Vagina (tissue), 2 donors: ENCODE results near the gene CDC42EP3. TPM values are rescaled to one million over a fixed set of nuclear protein-coding genes. Genes with fewer than 3 reads are reported as not detected.

ENCODE experiments used
- DNase-seq, 2 donors: peaks; one replicate each; pipeline ENCODE4 v3.0.0-alpha.2; 2017; ENCODE audit errors: extremely low spot score in 2 of 2
- H3K27ac ChIP-seq: fragments of 200-600 bp; sonication (generic); one replicate; pipeline ENCODE4 v1.5.1; 2019
- H3K27me3 ChIP-seq: fragments of 200-600 bp; sonication (generic); one replicate; pipeline ENCODE4 v1.5.1; 2019
- H3K36me3 ChIP-seq, 2 donors: fragments of 200-600 bp; sonication (generic); one replicate each; pipeline ENCODE4 v1.5.1; 2017 to 2019
- H3K4me1 ChIP-seq: fragments of 200-600 bp; sonication (generic); one replicate; pipeline ENCODE4 v1.5.1; 2019
- H3K4me3 ChIP-seq, 2 donors: fragments of 200-600 bp; sonication (generic); 1 replicate in 1 of 2; 2 replicates in 1 of 2; pipeline ENCODE4 v1.5.1; 2016 to 2019
- H3K9me3 ChIP-seq: fragments of 200-600 bp; sonication (generic); one replicate; pipeline ENCODE4 v1.5.1; 2019
- POLR2A ChIP-seq, 2 donors: fragments of 450-650 bp; IDR thresholded peaks; one replicate each; pipeline ENCODE4 v1.6.1; 2017; ENCODE audit warnings: antibody characterized with exemption in 2 of 2, mild to moderate bottlenecking in 2 of 2, moderate library complexity in 2 of 2
- POLR2AphosphoS5 ChIP-seq, 2 donors: sonication (generic); formaldehyde crosslinking; IDR thresholded peaks; one replicate each; pipeline ENCODE4 v1.9.0; 2017; ENCODE audit warnings: antibody characterized with exemption in 2 of 2, mild to moderate bottlenecking in 2 of 2, low read depth in 1 of 2; ENCODE audit not compliant: insufficient read depth in 1 of 2
- intact Hi-C: fragments of 100-400 bp; cut with DNase I; formaldehyde crosslinking; loops from one replicate; pipeline ENCODE4 v1.15.1; 2023
- total RNA-seq: library from RNA; depleted of rRNA; stranded (reverse); fragments of >200 nt; gene quantifications from one replicate; pipeline ENCODE4 v1.2.3, GENCODE V29; 2016
- TF ChIP-seq, protein P1 (sequence below), 3 experiments: fragments of 450-650 bp in 2 of 3; fragments of 200-600 bp in 1 of 3; sonication (generic) in 1 of 3; IDR thresholded peaks; one replicate each; pipeline ENCODE4 v1.5.1; 2017 to 2019; ENCODE audit warnings: antibody characterized with exemption in 3 of 3, mild to moderate bottlenecking in 2 of 3, moderate library complexity in 2 of 3

The CDC42EP3 gene
- total RNA-seq, 1 donor from 2014 or later, result 44.4 TPM

DNA sequence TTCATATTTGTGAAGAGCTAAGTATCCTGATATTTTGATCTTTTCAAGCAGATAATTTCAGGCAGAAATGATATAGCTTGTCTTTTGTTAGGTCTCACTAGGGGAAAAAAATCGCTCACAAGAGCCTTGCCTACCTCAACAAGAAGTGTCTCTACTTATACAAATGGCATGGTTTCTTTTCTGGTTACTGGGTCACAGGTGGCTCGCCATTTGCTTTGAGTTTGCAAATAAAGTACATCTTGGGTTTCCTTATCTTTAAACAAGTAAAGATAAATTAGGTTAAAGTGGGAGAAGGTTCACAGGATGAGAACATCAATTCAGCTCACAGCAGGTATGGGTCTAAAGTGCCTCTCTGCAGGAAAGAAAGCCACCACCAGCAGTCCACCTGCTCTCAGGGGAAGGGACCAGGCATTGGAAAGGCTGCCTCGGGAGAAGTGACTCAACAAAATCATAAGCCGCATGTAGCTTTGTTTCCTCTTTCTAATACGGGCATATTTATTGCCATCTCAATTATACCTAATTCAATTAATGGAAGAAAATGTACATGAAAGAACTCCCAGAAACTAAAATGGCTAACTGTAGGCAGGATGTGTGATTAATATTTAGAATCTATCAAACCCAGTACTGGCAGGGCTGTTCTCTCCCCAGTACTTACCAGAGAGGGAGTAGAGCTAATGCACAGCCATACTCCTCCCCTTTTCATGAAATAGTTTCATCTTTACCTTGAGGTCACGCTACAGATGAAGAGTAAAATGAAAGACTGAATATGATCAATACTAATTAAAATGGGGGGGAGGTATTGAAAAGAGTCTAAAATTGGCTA, 28.3 kb downstream of the CDC42EP3 start:
- H3K4me3 ChIP-seq, result no peak overlapping the region
- H3K4me1 ChIP-seq, result peaks cover 30% of the 10 kb centered on the region
- H3K27ac ChIP-seq, result no peak overlapping the region

DNA sequence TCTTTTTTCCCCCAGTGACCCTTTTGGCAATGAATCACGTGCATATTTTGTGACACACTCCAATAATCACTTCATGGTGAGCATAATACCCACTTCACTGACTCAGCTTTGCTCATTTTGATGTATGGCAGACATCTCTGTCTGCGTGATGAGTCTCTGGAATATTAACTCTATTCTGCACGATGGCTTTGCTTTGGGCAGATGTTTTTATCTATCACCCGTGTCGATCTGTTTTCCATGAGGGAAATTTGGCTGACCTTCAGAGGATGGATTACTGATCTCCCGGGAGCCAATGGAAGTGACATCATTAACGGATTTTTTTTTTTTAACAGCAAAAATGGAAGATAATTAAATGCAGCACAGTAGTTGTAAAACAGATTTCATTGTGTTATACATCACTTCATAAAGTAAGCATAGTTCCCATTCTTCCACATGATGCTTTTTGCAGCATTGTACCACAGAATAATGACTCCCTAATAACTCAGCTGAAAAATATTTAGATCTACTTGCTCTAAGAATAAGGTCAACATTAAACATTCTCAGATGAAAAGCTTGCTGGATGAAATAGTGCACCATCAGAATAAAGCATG, 29.8 kb downstream of the CDC42EP3 start:
- no peaks in the 10 kb centered on the region for H3K27me3 ChIP-seq
- TF ChIP-seq POLR2A (IDR thresholded peaks at IDR 0.05), result no peak
- TF ChIP-seq, protein P1, sequence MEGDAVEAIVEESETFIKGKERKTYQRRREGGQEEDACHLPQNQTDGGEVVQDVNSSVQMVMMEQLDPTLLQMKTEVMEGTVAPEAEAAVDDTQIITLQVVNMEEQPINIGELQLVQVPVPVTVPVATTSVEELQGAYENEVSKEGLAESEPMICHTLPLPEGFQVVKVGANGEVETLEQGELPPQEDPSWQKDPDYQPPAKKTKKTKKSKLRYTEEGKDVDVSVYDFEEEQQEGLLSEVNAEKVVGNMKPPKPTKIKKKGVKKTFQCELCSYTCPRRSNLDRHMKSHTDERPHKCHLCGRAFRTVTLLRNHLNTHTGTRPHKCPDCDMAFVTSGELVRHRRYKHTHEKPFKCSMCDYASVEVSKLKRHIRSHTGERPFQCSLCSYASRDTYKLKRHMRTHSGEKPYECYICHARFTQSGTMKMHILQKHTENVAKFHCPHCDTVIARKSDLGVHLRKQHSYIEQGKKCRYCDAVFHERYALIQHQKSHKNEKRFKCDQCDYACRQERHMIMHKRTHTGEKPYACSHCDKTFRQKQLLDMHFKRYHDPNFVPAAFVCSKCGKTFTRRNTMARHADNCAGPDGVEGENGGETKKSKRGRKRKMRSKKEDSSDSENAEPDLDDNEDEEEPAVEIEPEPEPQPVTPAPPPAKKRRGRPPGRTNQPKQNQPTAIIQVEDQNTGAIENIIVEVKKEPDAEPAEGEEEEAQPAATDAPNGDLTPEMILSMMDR (IDR thresholded peaks at IDR 0.05), result no peak
- peaks cover 23% of the 10 kb centered on the region for H3K4me1 ChIP-seq
- peak in 1 of 2 donors; percentile 22 for DNase-seq
- intact Hi-C loops, result no loop called here
- no peaks in the 10 kb centered on the region for H3K9me3 ChIP-seq
- H3K4me3 ChIP-seq, result no peak overlapping the region
- H3K36me3 ChIP-seq, result peaks cover 0 to 10% of the 10 kb centered on the region in 2 donors
- no peak overlapping the region for H3K27ac ChIP-seq

More for the DNA sequence above, 28.3 kb downstream of the CDC42EP3 start:
- no peaks in the 10 kb centered on the region for H3K9me3 ChIP-seq
- no peak for TF ChIP-seq POLR2A (IDR thresholded peaks at IDR 0.05)
- TF ChIP-seq POLR2AphosphoS5 (IDR thresholded peaks at IDR 0.05; ENCODE audit: insufficient read depth in 1 of 2, low read depth in 1 of 2), result no peak
- TF ChIP-seq, protein P1 (IDR thresholded peaks at IDR 0.05), result no peak
- intact Hi-C loops, result no loop called here
- H3K36me3 ChIP-seq, result peaks cover 0 to 10% of the 10 kb centered on the region in 2 donors
- no peaks in the 10 kb centered on the region for H3K27me3 ChIP-seq
- no peak for DNase-seq

DNA sequence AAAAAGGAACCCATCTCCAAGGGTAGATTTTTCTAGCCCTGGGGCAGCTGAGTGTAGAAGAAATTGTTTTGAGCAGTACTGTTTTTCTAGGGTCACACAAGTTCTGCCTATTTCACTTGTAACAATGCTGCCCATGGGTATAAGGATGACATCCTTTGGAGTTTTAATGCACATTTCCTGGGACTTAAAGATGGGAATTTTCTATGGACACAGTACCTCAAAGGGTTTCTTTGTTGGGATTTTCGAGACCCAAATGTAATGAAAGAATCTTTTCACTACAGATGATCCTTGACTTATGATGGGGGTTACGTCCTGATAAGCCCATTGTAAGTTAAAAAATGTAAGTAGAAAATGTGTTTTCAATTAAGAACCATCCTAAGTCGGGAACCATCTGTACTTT, 31.8 kb downstream of the CDC42EP3 start:
- H3K4me1 ChIP-seq, result peaks cover 28% of the 10 kb centered on the region
- no peak overlapping the region for H3K27ac ChIP-seq
- H3K36me3 ChIP-seq, result no peaks in the 10 kb centered on the region
- intact Hi-C loops, result no loop called here
- no peak overlapping the region for H3K4me3 ChIP-seq
- TF ChIP-seq POLR2A (IDR thresholded peaks at IDR 0.05) (no peak), POLR2AphosphoS5 (IDR thresholded peaks at IDR 0.05; ENCODE audit: insufficient read depth in 1 of 2, low read depth in 1 of 2) (no peak)
- TF ChIP-seq, protein P1 (IDR thresholded peaks at IDR 0.05), result no peak
- DNase-seq, result no peak
- H3K27me3 ChIP-seq, result no peaks in the 10 kb centered on the region
- no peaks in the 10 kb centered on the region for H3K9me3 ChIP-seq

DNA sequence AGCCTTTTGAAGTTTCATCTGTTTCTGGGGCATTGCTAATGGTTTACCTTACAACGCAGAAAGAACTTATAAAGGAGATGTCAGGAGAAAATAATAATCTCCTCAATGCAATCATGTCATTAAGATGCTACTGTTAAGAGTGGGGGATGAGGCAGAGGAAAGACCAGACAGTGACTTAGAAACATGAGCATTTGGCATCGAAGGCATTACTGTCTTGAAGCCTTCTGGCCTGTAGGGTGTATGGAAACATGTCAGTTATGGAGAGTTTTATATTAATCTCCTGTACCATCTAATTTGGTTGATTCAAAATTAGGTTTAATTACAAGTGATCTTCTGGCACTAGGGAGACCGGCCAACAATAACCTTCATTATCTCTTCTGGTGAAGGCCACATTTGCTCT, 32.5 kb downstream of the CDC42EP3 start:
- Histone ChIP-seq H3K9me3 (no peaks in the 10 kb centered on the region), H3K27ac (no peak overlapping the region), H3K27me3 (no peaks in the 10 kb centered on the region), H3K4me3 (no peak overlapping the region), H3K4me1 (peaks cover 28% of the 10 kb centered on the region), H3K36me3 (no peaks in the 10 kb centered on the region)
- intact Hi-C loops, result no loop called here
- TF ChIP-seq, protein P1 (IDR thresholded peaks at IDR 0.05), result no peak
- TF ChIP-seq POLR2AphosphoS5 (IDR thresholded peaks at IDR 0.05; ENCODE audit: insufficient read depth in 1 of 2, low read depth in 1 of 2) (no peak), POLR2A (IDR thresholded peaks at IDR 0.05) (no peak)
- no peak for DNase-seq

- Histone ChIP-seq H3K9me3 (no peaks in the 10 kb centered on the region), H3K27ac (no peak overlapping the region), H3K4me3 (no peak overlapping the region), H3K36me3 (no peaks in the 10 kb centered on the region), H3K4me1 (peaks cover 22% of the 10 kb centered on the region), H3K27me3 (no peaks in the 10 kb centered on the region)
- DNase-seq, result no peak
- no peak for TF ChIP-seq POLR2AphosphoS5 (IDR thresholded peaks at IDR 0.05; ENCODE audit: insufficient read depth in 1 of 2, low read depth in 1 of 2)
- TF ChIP-seq, protein P1 (IDR thresholded peaks at IDR 0.05), result no peak
- TF ChIP-seq POLR2A (IDR thresholded peaks at IDR 0.05), result no peak
- intact Hi-C loops, result no loop called here
Measured at GRCh38 chr2:37637985-37638384, 33.5 kb downstream of the CDC42EP3 start.
